Activated gamma-delta T cell (primary cell): Measurements from ENCODE around the gene SH2D4B.

Experiments
- DNase-seq: peaks from one replicate; lab custom pipeline; 2025; lab: John Stamatoyannopoulos, UW

Gene SH2D4B

DNA sequence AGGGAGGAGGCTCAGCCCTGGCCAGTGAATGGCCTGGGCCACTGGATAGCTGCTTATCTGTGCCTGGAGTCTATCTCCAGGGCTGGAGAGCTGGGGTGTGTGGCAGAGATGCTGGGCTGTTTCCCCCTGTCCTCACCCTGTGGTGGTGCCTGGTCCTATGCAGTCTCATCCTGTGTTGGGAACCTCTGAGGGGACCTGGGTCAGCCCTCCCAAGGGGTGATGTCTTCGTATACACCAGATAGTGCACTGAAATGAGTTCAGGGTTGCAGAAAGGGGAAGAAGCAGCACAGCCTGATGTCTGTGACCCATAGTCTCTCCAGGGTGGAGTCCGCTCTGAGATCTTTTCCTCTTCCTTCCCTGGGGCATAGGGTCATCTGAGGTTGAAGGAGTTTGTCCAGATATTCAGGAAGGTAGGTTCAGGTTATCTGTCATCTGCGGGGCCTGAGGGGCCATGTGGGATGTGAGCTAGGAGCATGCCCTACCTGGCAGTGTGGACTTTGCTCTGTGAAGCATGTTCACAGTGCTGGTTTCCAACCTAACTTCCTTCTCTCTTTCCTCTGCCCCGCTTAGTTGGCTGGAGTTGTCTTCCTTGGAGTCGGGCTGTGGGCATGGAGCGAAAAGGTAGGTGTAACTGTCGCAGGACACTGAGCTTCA is 33.4 kb upstream of the SH2D4B start:
- no peak for DNase-seq

GRCh38 chr10:80504897-80505465 is 32.7 kb upstream of the SH2D4B start:
- DNase-seq: no peak

- no peak for DNase-seq
Observed at GRCh38 chr10:80506189-80506575, 31.5 kb upstream of the SH2D4B start.

GRCh38 chr10:80506836-80507487 is 30.7 kb upstream of the SH2D4B start:
- DNase-seq: no peak

GRCh38 chr10:80509108-80509402 is 28.6 kb upstream of the SH2D4B start:
- DNase-seq: no peak

GRCh38 chr10:80509403-80510161 is 28.1 kb upstream of the SH2D4B start:
- no peak for DNase-seq

DNA sequence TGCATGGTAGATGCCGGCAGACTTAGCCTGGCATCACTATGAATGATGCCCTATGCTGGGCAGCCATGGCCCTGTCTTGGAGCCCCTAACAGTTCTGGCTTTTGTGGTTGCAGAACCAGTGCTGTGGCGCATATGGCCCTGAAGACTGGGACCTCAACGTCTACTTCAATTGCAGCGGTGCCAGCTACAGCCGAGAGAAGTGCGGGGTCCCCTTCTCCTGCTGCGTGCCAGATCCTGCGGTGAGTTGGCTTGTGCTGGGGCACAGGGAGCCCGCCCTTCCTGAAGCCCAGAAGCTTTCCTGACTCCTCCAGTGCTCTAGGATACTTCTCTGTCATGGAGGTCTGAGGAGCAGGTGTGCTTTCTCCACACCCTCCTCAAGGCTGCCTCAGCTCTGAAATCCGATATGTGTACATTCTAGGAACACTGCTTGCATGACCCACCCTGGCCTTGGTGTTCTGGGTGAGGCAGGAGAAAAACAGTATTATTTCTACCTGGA is 25.6 kb upstream of the SH2D4B start:
- DNase-seq: no peak

DNA sequence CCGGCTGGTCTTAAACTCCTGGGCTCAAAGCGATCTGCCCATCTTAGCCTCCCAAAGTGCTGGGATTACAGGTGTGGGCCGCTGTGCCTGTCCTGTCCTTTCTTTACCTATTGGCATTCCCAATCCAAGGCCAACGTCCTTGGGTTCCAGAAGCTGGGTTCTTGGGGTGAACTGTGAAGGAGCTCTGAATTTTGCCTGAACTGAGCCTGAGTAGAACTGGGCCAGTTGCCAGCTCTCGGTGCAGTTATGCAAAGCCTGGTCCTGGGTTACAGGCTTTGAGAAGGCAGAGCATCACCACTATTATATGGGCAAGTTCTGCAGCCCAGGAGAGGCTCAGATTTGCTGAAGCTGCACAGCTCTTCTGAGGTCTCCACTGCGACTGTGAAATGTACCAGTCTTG is 24.6 kb upstream of the SH2D4B start:
- DNase-seq: no peak

DNA sequence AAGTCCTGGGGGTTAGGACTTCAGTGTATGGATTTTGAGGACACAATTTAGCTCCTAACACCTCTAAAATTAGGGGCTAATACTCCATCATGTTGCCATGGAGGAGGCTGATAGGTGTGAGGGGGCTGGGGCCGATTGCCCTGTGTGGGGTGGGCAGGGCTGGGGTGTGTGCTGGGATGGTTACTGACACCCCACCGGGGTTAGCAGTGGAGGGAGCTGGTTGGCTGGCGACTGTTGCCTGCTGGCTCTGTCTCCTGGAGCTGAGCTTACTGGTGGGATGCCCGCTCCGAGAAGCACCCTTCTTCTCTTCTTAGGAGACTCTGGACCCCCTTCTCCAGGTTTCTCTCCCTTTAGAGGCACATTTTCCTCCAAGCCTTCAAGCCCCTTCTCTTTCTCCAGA is 22.2 kb upstream of the SH2D4B start:
- DNase-seq: no peak

GRCh38 chr10:80515941-80516340 is 21.8 kb upstream of the SH2D4B start:
- DNase-seq: no peak

- DNase-seq: no peak
Observed at GRCh38 chr10:80516506-80517075, 21.1 kb upstream of the SH2D4B start.

- no peak for DNase-seq
Observed at GRCh38 chr10:80517416-80518142, 20.1 kb upstream of the SH2D4B start.

- DNase-seq: no peak
Observed at GRCh38 chr10:80518143-80518806, 19.4 kb upstream of the SH2D4B start.

- DNase-seq: no peak
Observed at GRCh38 chr10:80518807-80519360, 18.8 kb upstream of the SH2D4B start.

GRCh38 chr10:80519936-80520650 is 17.6 kb upstream of the SH2D4B start:
- no peak for DNase-seq

GRCh38 chr10:80520661-80521470 is 16.8 kb upstream of the SH2D4B start:
- DNase-seq: no peak

GRCh38 chr10:80522756-80523363 is 14.8 kb upstream of the SH2D4B start:
- DNase-seq: no peak

DNA sequence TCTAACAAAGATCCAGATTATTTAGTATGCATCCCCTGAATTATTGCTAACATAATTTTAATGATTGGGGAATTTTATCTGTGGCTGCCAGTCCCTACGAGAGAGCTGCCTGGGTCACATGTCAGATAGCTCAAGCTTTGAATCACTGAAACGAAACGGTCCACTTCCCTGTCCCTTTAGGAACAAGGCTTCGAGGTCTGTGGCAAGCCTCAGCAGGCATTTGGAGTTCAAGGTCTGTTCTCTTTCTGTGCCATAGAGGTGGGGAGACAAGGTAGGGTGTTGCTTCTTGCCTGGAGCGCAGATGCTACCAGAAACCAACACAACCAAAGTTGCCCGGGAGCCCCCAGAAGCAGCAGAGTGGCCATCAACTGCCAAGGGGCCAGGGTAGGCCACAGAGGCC is 13.9 kb upstream of the SH2D4B start:
- no peak for DNase-seq
